GM19397 (cell line): Measurements from ENCODE around the gene ACBD6.
A peak's percentile ranks its signal among the peaks of the same experiment; 100 is the strongest.

Experiments
- ATAC-seq: cut with Tn5 transposase; IDR thresholded peaks from one replicate; pipeline ENCODE4 v1.9.1; 2021; ENCODE audit warnings: mild to moderate bottlenecking, moderate library complexity; ENCODE audit not compliant: unreplicated experiment

The ACBD6 gene

GRCh38 chr1:180261030-180261429 is 241.3 kb downstream of the ACBD6 start:
- no peak for ATAC-seq

- no peak for ATAC-seq
Observed at GRCh38 chr1:180260541-180260940, 241.8 kb downstream of the ACBD6 start.

GRCh38 chr1:180259431-180260338 is 242.7 kb downstream of the ACBD6 start:
- no peak for ATAC-seq

GRCh38 chr1:180258935-180259334 is 243.4 kb downstream of the ACBD6 start:
- no peak for ATAC-seq

- ATAC-seq, result no peak
Observed at GRCh38 chr1:180258290-180258689, 244.1 kb downstream of the ACBD6 start.

GRCh38 chr1:180257486-180257885 is 244.9 kb downstream of the ACBD6 start:
- ATAC-seq, result no peak

- ATAC-seq, result no peak
Observed at GRCh38 chr1:180257028-180257386, 245.4 kb downstream of the ACBD6 start.

- ATAC-seq, result no peak
Observed at GRCh38 chr1:180256341-180257027, 245.9 kb downstream of the ACBD6 start.

- ATAC-seq, result no peak
Observed at GRCh38 chr1:180255536-180256340, 246.6 kb downstream of the ACBD6 start.

GRCh38 chr1:180254854-180255253 is 247.5 kb downstream of the ACBD6 start:
- no peak for ATAC-seq

- ATAC-seq, result no peak
Observed at GRCh38 chr1:180254496-180254819, 247.9 kb downstream of the ACBD6 start.

GRCh38 chr1:180253585-180254495 is 248.5 kb downstream of the ACBD6 start:
- ATAC-seq, result no peak

- ATAC-seq, result peak; percentile 55
Observed at GRCh38 chr1:180252638-180253536, 249.5 kb downstream of the ACBD6 start.

- ATAC-seq, result no peak
Observed at GRCh38 chr1:180251526-180252305, 250.7 kb downstream of the ACBD6 start.

GRCh38 chr1:180250883-180251509 is 251.4 kb downstream of the ACBD6 start:
- ATAC-seq, result no peak

- no peak for ATAC-seq
Observed at GRCh38 chr1:180250499-180250770, 251.9 kb downstream of the ACBD6 start.

- ATAC-seq, result no peak
Observed at GRCh38 chr1:180249725-180250498, 252.5 kb downstream of the ACBD6 start.
